Vagina (tissue), 2 donors: ENCODE results near the gene ZP1.

Experiments used
- POLR2A ChIP-seq, 2 donors: fragments of 450-650 bp; IDR thresholded peaks; one replicate each; pipeline ENCODE4 v1.6.1; 2017; ENCODE audit warnings: antibody characterized with exemption in 2 of 2, mild to moderate bottlenecking in 2 of 2, moderate library complexity in 2 of 2
- POLR2AphosphoS5 ChIP-seq, 2 donors: sonication (generic); formaldehyde crosslinking; IDR thresholded peaks; one replicate each; pipeline ENCODE4 v1.9.0; 2017; ENCODE audit warnings: antibody characterized with exemption in 2 of 2, mild to moderate bottlenecking in 2 of 2, low read depth in 1 of 2; ENCODE audit not compliant: insufficient read depth in 1 of 2
- TF ChIP-seq, protein P1 (sequence below), 3 experiments: fragments of 450-650 bp in 2 of 3; fragments of 200-600 bp in 1 of 3; sonication (generic) in 1 of 3; IDR thresholded peaks; one replicate each; pipeline ENCODE4 v1.5.1; 2017 to 2019; ENCODE audit warnings: antibody characterized with exemption in 3 of 3, mild to moderate bottlenecking in 2 of 3, moderate library complexity in 2 of 3

DNA sequence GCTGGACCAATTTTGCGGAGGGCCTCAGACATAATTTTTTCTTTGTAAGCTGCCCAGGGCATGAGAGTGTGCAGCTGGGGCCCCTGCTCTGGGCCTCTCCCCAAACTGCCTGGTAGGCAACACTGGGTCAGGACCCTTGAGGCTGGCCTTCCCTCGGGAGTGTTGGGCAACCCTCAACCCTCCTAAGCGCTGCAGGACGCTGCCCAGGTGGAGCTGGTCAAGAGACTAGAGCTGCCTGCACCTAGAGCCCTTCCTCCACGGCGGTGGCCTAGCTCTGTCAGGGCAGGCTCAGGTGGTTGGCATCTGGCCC lies 56.4 kb downstream of the ZP1 start:
- TF ChIP-seq POLR2A (IDR thresholded peaks at IDR 0.05), result no peak
- TF ChIP-seq, protein P1, sequence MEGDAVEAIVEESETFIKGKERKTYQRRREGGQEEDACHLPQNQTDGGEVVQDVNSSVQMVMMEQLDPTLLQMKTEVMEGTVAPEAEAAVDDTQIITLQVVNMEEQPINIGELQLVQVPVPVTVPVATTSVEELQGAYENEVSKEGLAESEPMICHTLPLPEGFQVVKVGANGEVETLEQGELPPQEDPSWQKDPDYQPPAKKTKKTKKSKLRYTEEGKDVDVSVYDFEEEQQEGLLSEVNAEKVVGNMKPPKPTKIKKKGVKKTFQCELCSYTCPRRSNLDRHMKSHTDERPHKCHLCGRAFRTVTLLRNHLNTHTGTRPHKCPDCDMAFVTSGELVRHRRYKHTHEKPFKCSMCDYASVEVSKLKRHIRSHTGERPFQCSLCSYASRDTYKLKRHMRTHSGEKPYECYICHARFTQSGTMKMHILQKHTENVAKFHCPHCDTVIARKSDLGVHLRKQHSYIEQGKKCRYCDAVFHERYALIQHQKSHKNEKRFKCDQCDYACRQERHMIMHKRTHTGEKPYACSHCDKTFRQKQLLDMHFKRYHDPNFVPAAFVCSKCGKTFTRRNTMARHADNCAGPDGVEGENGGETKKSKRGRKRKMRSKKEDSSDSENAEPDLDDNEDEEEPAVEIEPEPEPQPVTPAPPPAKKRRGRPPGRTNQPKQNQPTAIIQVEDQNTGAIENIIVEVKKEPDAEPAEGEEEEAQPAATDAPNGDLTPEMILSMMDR (IDR thresholded peaks at IDR 0.05), result no peak
- no peak for TF ChIP-seq POLR2AphosphoS5 (IDR thresholded peaks at IDR 0.05; ENCODE audit: insufficient read depth in 1 of 2, low read depth in 1 of 2)
